ENCODE measurements around the gene CCT8.
"Not testable (repeated sequence)": the region's sequence is repeated elsewhere in the genome, so short reads cannot be mapped to it uniquely, and the experiment has no call there.

Gene CCT8

GRCh38 chr21:29082046-29082815, 8.8 kb upstream of the CCT8 start:
- Mint-ChIP-seq H3K36me3 (ENCODE audit: low read depth) (no peaks in the 10 kb centered on the region), H3K9me3 (no peaks in the 10 kb centered on the region), H3K27me3 (ENCODE audit: low read depth, poor library complexity) (peaks cover 7% of the 10 kb centered on the region), H3K27ac (no peak overlapping the region), H3K4me1 (peaks cover 18% of the 10 kb centered on the region), H3K4me3 (no peak overlapping the region)
- DNase-seq, result no peak
- no peak for TF ChIP-seq CTCF (IDR thresholded peaks at IDR 0.05)

- no peak for TF ChIP-seq CTCF (IDR thresholded peaks at IDR 0.05)
- Mint-ChIP-seq H3K4me1 (peaks cover 12% of the 10 kb centered on the region), H3K27me3 (ENCODE audit: low read depth, poor library complexity) (peaks cover 2% of the 10 kb centered on the region), H3K27ac (no peak overlapping the region), H3K4me3 (no peak overlapping the region), H3K9me3 (peaks cover 3% of the 10 kb centered on the region), H3K36me3 (ENCODE audit: low read depth) (no peaks in the 10 kb centered on the region)
- DNase-seq, result no peak
These were observed 7.0 kb upstream of the CCT8 start for GRCh38 chr21:29080454-29080941.

- Mint-ChIP-seq H3K27ac (no peak overlapping the region), H3K9me3 (peaks cover 4% of the 10 kb centered on the region)
These were observed 5.7 kb upstream of the CCT8 start for GRCh38 chr21:29078869-29079767.

GRCh38 chr21:29077651-29078090, 4.2 kb upstream of the CCT8 start:
- TF ChIP-seq CTCF (IDR thresholded peaks at IDR 0.05), result no peak
- no peak overlapping the region for H3K27ac Mint-ChIP-seq
- no peaks in the 10 kb centered on the region for H3K36me3 Mint-ChIP-seq (ENCODE audit: low read depth)
- no peak overlapping the region for H3K4me3 Mint-ChIP-seq
- peaks cover 15% of the 10 kb centered on the region for H3K4me1 Mint-ChIP-seq
- no peaks in the 10 kb centered on the region for H3K27me3 Mint-ChIP-seq (ENCODE audit: low read depth, poor library complexity)
- H3K9me3 Mint-ChIP-seq, result peaks cover 4% of the 10 kb centered on the region
- no peak for DNase-seq

More at GRCh38 chr21:29078869-29079767, 5.7 kb upstream of the CCT8 start:
- Mint-ChIP-seq H3K36me3 (ENCODE audit: low read depth) (no peaks in the 10 kb centered on the region), H3K4me1 (peaks cover under 1% of the 10 kb centered on the region), H3K4me3 (no peak overlapping the region), H3K27me3 (ENCODE audit: low read depth, poor library complexity) (peaks cover 2% of the 10 kb centered on the region)
- TF ChIP-seq CTCF (IDR thresholded peaks at IDR 0.05), result no peak
- no peak for DNase-seq

GRCh38 chr21:29076731-29077640, 3.5 kb upstream of the CCT8 start:
- H3K27ac Mint-ChIP-seq; H3K36me3 Mint-ChIP-seq (ENCODE audit: low read depth): not testable (repeated sequence)

More at GRCh38 chr21:29076731-29077640, 3.5 kb upstream of the CCT8 start:
- not testable (repeated sequence) for H3K9me3 Mint-ChIP-seq; H3K4me3 Mint-ChIP-seq; H3K27me3 Mint-ChIP-seq (ENCODE audit: low read depth, poor library complexity); DNase-seq
- H3K4me1 Mint-ChIP-seq, result peaks cover 22% of the 10 kb centered on the region
